ENCODE data around the gene SYNGAP1.

Gene SYNGAP1

DNA sequence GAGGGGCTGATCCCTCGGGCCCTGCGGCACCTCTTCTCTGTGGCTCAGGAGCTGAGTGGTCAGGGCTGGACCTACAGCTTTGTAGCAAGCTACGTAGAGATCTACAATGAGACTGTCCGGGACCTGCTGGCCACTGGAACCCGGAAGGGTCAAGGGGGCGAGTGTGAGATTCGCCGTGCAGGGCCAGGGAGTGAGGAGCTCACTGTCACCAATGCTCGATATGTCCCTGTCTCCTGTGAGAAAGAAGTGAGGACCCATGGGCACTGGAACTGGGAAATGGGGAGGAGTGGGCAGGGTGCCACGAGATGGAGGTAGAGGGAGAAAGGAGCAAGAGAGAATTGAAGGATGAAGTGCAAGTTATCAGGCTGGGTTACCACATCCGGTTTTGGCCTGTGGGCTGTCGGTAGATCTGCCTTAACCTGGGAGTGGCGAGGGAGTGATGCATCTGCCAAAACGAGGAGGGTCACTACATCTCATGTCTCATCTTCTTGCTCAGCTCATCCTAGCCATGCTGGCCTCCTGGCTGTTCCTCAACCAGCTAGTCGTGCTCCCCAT, 14.4 kb upstream of the SYNGAP1 start:
- no peak for DNase-seq

DNA sequence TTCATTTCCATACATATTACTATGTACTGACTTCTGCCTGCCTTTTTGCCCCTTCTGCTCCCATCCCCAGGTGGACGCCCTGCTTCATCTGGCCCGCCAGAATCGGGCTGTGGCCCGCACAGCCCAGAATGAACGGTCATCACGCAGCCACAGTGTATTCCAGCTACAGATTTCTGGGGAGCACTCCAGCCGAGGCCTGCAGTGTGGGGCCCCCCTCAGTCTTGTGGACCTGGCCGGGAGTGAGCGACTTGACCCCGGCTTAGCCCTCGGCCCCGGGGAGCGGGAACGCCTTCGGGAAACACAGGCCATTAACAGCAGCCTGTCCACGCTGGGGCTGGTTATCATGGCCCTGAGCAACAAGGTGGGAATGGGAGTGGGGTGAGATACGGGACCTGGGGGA, 13.7 kb upstream of the SYNGAP1 start:
- DNase-seq: no peak

DNA sequence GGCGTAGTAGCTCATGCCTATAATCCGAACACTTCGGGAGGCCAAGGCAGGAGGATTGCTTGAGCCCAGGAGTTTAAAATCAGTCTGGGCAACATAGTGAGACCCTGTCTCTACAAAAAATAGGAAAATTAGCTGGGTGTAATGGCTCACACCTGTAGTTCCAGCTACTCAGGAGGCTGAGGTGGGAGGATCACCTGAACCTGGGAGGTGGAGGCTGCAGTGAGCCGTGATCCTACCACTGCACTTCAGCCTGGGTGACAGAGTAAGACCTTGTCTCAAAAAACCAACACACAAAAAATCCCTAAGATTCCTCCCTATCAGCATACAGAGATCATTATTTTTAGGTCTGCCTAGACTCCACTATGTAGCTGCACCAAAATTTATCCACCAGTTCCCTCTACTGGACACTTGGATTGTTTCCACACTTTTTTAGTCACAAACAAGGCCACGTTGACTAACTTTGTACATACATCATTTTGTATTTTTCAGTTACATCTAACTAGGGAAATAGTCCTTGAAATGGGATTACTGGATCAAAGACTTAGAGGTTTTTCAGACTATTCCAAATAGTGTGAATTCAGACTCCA, 12.6 kb upstream of the SYNGAP1 start:
- no peak for DNase-seq

DNA sequence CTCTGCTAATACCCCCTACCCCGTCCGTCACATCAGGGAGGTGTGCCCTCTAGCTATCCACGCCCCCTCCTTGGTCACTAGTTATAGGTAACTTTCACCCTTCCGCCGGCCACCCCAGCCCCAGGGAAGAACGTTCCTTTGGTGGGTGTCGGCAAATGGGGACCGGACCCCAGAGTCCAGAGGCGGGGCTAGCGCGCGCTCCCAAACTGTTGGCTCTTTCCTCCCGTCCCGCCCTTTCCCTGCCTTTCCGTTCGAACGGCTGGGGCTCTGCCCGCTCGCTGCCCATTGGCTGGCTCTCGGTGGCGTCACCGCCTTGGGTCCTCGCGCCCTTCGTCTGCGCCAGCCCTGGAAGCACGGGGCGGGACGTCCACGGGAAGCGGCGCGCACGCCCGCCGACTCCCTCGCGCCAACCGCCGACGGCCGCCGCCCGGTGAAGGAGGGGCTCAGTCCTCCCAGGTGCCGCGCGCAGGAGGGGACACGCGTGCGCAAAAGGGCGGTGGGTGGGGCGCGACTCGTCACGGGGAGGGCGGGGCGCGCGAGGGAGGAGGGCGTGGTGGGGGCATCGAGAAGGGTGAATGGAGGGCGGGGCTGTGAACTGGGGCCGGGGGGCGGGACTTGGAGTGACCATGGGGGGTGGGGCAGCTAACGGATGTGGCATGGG, 9.7 kb upstream of the SYNGAP1 start:
- peak; percentile 95 for DNase-seq

GRCh38 chr6:33410711-33411631, 8.9 kb upstream of the SYNGAP1 start, which contains the start of gene PHF1:
Gene PHF1 (plus strand): TSS chr6:33411014. CDS start chr6:33412264, 1,250 bp downstream.
- no peak for DNase-seq

DNA sequence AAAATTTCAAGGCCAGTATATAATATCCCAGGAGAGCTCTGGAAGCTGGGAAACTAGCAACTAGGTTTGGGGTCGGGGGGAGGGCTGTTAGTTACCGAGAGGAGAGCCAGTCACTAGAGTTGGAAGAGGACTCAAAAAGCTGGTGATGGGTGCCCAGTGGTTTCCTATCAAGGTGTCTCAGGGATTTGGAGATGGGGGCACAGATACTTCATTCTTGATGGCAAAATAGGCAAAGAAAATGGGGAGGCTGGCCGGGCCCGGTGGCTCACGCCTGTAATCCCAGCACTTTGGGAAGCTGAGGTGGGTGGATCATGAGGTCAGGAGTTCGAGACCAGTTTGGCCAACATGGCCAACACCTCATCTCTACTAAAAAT, 8.2 kb upstream of the SYNGAP1 start:
- no peak for DNase-seq

- no peak for DNase-seq
Observed at GRCh38 chr6:33412140-33413009, 7.5 kb upstream of the SYNGAP1 start.

DNA sequence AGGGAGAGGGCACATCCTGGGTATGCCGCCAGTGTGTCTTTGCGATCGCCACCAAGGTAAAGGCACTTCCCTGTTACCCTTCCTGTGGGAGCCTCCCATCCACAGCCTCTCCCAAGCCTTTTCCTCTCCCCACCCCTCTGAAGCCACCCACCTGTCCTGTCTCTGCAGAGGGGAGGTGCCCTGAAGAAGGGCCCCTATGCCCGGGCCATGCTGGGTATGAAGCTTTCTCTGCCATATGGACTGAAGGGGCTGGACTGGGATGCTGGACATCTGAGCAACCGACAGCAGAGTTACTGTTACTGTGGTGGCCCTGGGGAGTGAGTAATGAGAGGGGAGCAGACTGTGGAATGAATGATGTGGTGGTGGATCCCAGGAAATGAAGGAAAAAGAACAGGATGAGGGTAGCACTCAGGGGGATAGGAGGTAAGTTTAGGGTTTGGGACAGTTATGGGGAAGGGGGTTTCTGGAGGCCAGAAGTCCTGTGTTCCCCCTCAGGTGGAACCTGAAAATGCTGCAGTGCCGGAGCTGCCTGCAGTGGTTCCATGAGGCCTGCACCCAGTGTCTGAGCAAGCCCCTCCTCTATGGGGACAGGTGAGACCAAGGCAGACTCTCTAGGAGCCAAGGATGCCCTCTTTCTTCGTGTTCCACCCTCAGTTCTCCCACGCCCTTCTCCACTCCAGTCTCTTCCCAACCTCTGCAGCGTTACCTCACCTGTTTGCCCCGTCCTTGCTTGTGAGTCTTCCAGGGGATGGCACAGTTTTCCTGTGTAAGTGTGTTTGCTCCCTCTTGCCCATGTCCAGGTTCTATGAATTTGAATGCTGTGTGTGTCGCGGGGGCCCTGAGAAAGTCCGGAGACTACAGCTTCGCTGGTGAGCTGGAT, 6.4 kb upstream of the SYNGAP1 start:
- DNase-seq: no peak

DNA sequence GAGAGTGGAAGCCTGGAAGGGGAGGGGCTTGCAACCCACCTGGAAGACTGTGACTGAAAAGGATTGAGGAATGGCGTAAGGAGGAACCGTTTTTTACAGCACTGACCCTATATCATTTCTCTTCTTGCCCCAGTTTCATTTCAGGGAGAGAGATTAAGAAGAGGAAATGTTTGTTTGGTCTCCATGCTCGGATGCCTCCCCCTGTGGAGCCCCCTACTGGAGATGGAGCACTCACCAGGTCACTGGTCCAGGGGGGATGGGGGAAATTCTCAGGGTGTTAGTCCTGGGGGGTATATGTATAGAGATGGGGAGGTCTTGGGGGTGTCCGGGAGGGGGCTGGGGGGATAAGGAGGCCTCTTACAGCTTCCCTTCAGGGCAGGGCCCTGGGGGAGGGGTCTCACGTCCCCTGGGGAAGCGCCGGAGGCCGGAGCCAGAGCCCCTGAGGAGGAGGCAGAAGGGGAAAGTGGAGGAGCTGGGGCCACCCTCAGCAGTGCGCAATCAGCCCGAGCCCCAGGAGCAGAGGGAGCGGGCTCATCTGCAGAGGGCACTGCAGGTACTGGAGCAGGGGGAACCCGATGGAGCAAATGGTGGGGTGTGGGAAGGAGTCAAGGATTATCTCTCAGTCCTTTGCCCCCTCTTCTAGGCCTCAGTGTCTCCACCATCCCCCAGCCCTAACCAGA, 5.1 kb upstream of the SYNGAP1 start:
- DNase-seq: no peak

- no peak for DNase-seq
Observed at GRCh38 chr6:33415831-33416230, 4.0 kb upstream of the SYNGAP1 start.

DNA sequence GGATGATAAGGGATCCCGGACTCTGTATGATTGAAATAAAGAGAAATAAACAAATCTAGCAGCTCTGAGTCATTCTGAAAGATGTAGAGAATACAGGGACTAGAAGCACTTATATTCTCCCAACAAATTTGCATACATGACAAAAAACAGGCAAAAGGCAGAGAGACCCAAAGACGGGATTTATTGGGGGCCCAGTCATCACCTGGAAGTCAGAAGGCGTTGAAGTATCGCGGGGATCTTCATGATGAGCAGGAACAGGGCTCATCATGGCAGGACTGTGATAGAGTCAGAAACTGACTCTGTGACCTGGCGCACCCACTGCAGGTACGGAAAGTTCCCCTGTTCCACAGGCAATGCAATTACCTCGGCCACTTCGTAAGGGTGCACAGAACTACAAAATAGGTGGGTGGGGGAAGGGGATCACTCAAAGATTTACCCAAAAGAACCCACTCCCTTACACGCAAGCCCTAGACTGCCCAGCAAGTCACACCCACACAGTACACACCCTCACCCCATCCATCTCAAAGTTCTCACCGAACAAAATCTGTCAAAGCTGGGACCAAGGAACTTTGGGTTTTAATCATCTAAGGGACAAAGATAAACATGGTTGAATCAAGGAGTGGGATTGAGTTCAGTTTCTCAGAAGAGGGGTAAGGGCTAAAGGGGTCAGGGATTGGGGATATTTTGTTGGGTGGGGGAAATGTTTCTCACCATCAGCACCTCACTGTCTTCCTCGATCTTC, 3.3 kb upstream of the SYNGAP1 start:
- DNase-seq: no peak

GRCh38 chr6:33417128-33417902, 2.5 kb upstream of the SYNGAP1 start:
- DNase-seq: no peak

- DNase-seq: peak; percentile 100
Observed at GRCh38 chr6:33417903-33418689, 1.8 kb upstream of the SYNGAP1 start, which contains the start of gene CUTA. Gene CUTA (minus strand): TSS chr6:33418107. CDS start chr6:33418000, 107 bp downstream.

GRCh38 chr6:33418690-33419291, 1.1 kb upstream of the SYNGAP1 start:
- no peak for DNase-seq

DNA sequence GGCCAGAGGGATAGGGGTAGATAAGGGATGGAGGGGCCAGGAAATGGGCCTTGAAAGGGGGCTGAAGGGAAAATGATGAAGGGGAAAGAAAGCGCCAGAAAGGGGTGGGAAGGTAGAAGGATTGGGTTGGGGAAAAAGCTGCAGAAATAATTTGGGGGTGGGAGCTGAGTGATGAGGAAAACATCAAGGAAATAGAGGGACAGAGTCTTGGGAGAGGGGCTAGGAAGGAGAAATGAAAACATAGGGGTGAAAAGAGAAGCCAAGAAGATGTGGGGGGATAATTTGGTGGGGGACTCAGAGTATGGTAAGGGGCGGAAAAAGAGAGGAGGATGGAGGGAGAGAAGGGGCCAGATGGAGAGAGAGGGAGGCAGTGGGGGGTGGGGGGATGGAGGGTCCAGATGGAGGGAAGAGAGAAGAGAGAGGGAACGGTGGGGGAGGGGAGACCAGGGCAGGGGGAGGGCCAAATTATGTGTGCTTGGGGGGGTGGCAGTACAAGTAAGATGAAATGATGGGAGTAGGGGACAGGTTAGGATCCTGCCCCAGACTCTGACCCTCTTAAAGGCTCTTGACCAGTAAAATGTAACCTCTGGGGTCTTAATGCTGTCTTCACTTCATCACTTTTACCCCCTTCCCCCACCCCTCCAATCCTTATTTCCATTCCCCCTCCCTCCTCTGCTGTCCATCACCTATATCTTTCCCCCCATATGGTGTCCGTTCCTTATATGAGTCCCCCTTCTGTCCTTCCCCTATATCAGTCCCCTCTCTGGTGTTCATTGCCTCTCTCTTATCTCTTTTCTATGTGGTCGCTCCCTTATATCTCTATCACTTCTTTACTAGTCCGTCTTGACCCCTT, 852 bp downstream of the SYNGAP1 start:
- no peak for DNase-seq

DNA sequence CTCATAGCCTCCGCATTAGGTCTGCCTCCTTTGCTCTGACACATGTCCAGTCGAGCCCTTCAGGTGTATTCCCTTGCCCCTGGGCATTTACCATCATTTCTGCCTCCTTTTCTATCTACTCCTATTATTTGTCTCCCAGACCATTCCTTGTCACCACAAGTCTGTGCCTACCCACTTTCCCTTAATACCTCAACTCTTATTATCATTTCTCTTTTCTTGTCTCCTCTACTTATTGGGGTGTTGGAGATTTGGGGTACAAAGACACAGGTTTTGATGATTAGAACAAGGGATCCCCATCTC, 1.4 kb downstream of the SYNGAP1 start:
- DNase-seq: no peak

DNA sequence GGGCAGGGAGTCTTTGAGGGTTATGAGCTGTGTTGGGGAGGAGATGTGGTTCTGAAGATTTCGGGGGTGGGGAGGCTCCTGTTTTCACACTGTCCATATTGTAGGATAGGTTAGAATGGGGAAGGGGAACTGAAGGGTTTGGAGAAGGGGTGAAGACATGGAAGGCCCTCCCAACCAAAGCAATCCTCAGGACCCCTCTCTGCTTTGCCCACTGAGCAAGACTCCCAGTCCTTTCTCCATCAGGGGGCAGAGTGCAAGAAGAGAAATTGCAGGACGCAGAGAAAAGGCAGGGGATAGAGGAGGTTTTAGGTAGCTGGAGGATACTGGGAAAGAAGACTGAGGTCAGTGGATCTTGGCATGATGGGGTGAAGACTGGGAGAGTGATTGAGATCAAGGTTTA, 3.9 kb downstream of the SYNGAP1 start:
- no peak for DNase-seq

Data from DMS79 (cell line).